ENCODE measurements around the gene SURF1.

DNA sequence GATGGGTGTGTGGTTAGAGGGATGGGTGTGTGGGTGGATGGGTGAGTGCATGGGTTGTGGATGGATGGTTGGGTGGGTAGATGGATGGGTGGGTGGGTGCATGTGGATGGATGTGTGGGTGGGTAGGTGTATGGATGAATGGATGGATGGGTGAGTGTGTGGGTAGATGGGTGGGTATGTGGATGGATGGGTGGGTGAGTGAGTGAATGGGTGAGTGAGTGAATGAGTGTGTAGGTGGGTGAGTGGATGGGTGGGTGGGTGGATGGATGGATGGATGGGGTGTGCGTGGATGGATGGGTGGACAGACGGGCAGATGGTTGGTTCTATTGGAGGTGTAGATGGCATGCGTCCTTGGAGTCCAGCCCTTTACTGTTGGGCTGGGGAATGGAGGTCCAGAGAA is 37.1 kb upstream of the SURF1 start:
- TF ChIP-seq POLR2A (IDR thresholded peaks at IDR 0.05; ENCODE audit: extremely low read depth, insufficient read length) (no peak), MAX (IDR thresholded peaks at IDR 0.05; ENCODE audit: low read depth, low read length) (no peak), MYC (IDR thresholded peaks at IDR 0.05; ENCODE audit: low read depth, low read length) (no peak)
- TF ChIP-seq, protein P1, sequence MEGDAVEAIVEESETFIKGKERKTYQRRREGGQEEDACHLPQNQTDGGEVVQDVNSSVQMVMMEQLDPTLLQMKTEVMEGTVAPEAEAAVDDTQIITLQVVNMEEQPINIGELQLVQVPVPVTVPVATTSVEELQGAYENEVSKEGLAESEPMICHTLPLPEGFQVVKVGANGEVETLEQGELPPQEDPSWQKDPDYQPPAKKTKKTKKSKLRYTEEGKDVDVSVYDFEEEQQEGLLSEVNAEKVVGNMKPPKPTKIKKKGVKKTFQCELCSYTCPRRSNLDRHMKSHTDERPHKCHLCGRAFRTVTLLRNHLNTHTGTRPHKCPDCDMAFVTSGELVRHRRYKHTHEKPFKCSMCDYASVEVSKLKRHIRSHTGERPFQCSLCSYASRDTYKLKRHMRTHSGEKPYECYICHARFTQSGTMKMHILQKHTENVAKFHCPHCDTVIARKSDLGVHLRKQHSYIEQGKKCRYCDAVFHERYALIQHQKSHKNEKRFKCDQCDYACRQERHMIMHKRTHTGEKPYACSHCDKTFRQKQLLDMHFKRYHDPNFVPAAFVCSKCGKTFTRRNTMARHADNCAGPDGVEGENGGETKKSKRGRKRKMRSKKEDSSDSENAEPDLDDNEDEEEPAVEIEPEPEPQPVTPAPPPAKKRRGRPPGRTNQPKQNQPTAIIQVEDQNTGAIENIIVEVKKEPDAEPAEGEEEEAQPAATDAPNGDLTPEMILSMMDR (IDR thresholded peaks at IDR 0.05; ENCODE audit: low read depth, low read length) = no peak

Data from NB4 (cell line).